ENCODE results near the gene CTAG1A.

GRCh38 chrX:154541589-154541895 is 43.4 kb upstream of the CTAG1A start:
- no peak for TF ChIP-seq CTCF (IDR thresholded peaks at IDR 0.05; ENCODE audit: poor library complexity, severe bottlenecking)
- TF ChIP-seq POLR2AphosphoS5 (IDR thresholded peaks at IDR 0.05), result no peak
- TF ChIP-seq REST (IDR thresholded peaks at IDR 0.05; ENCODE audit: borderline replicate concordance), result no peak
- TF ChIP-seq EZH2 (IDR thresholded peaks at IDR 0.05; ENCODE audit: borderline replicate concordance, insufficient read depth, low read length, poor library complexity, severe bottlenecking), result no peak
- TF ChIP-seq EP300 (conservative IDR thresholded peaks at IDR 0.05; ENCODE audit: poor library complexity, severe bottlenecking), result no peak
- no peak for TF ChIP-seq RAD21 (conservative IDR thresholded peaks at IDR 0.05)
